ENCODE measurements around the gene MACROD2.
A peak's percentile ranks its signal among the peaks of the same experiment; 100 is the strongest.

MACROD2 gene

GRCh38 chr20:15302075-15302474 lies 1306.8 kb downstream of the MACROD2 start:
- Mint-ChIP-seq H3K27ac (no peak overlapping the region), H3K27me3 (no peaks in the 10 kb centered on the region), H3K4me3 (no peak overlapping the region), H3K36me3 (no peaks in the 10 kb centered on the region), H3K4me1 (peaks cover 3% of the 10 kb centered on the region), H3K9me3 (peaks cover 1% of the 10 kb centered on the region)
- DNase-seq (ENCODE audit: low spot score in 2 of 2) (no peak), ATAC-seq (ENCODE audit: low read depth) (no peak)

GRCh38 chr20:15310361-15310760 lies 1315.0 kb downstream of the MACROD2 start:
- H3K27ac Mint-ChIP-seq = peak overlapping the region; percentile 26
- H3K4me1 Mint-ChIP-seq = peaks cover 10% of the 10 kb centered on the region
- DNase-seq (ENCODE audit: low spot score in 2 of 2) (no peak), ATAC-seq (ENCODE audit: low read depth) (no peak)
- H3K27me3 Mint-ChIP-seq = no peaks in the 10 kb centered on the region
- no peaks in the 10 kb centered on the region for H3K36me3 Mint-ChIP-seq
- H3K9me3 Mint-ChIP-seq = peaks cover 4% of the 10 kb centered on the region
- H3K4me3 Mint-ChIP-seq = peak overlapping the region; percentile 12

GRCh38 chr20:15316556-15316955 lies 1321.2 kb downstream of the MACROD2 start:
- ATAC-seq (ENCODE audit: low read depth) (no peak), DNase-seq (ENCODE audit: low spot score in 2 of 2) (no peak)
- H3K4me3 Mint-ChIP-seq = no peak overlapping the region
- H3K27me3 Mint-ChIP-seq = no peaks in the 10 kb centered on the region
- H3K4me1 Mint-ChIP-seq = peaks cover 26% of the 10 kb centered on the region
- peaks cover 2% of the 10 kb centered on the region for H3K9me3 Mint-ChIP-seq
- H3K36me3 Mint-ChIP-seq = peaks cover 2% of the 10 kb centered on the region
- H3K27ac Mint-ChIP-seq = peak overlapping the region; percentile 87

- H3K4me1 Mint-ChIP-seq = peaks cover 26% of the 10 kb centered on the region
- H3K27me3 Mint-ChIP-seq = no peaks in the 10 kb centered on the region
- peaks cover 2% of the 10 kb centered on the region for H3K36me3 Mint-ChIP-seq
- DNase-seq (ENCODE audit: low spot score in 2 of 2) (no peak), ATAC-seq (ENCODE audit: low read depth) (peak; percentile 75)
- peaks cover 2% of the 10 kb centered on the region for H3K9me3 Mint-ChIP-seq
- H3K4me3 Mint-ChIP-seq = peak overlapping the region; percentile 75
- H3K27ac Mint-ChIP-seq = peak overlapping the region; percentile 87
Observed at GRCh38 chr20:15317546-15318232, 1322.4 kb downstream of the MACROD2 start.

GRCh38 chr20:15318682-15319081 lies 1323.4 kb downstream of the MACROD2 start:
- Mint-ChIP-seq H3K27me3 (no peaks in the 10 kb centered on the region), H3K4me1 (peaks cover 26% of the 10 kb centered on the region), H3K27ac (no peak overlapping the region), H3K9me3 (peaks cover 2% of the 10 kb centered on the region), H3K4me3 (no peak overlapping the region), H3K36me3 (peaks cover 2% of the 10 kb centered on the region)
- no peak for DNase-seq (ENCODE audit: low spot score in 2 of 2)
- no peak for ATAC-seq (ENCODE audit: low read depth)

- peaks cover 2% of the 10 kb centered on the region for H3K9me3 Mint-ChIP-seq
- H3K27me3 Mint-ChIP-seq = no peaks in the 10 kb centered on the region
- H3K4me1 Mint-ChIP-seq = peaks cover 26% of the 10 kb centered on the region
- ATAC-seq (ENCODE audit: low read depth) = peak; percentile 51
- DNase-seq (ENCODE audit: low spot score in 2 of 2) = no peak
- no peak overlapping the region for H3K27ac Mint-ChIP-seq
- H3K4me3 Mint-ChIP-seq = no peak overlapping the region
- H3K36me3 Mint-ChIP-seq = peaks cover 4% of the 10 kb centered on the region
Observed at GRCh38 chr20:15319439-15319838, 1324.1 kb downstream of the MACROD2 start.

- Mint-ChIP-seq H3K27ac (peak overlapping the region; percentile 60), H3K4me3 (no peak overlapping the region), H3K9me3 (no peaks in the 10 kb centered on the region), H3K4me1 (peaks cover 22% of the 10 kb centered on the region), H3K27me3 (no peaks in the 10 kb centered on the region), H3K36me3 (peaks cover 4% of the 10 kb centered on the region)
- DNase-seq (ENCODE audit: low spot score in 2 of 2) (no peak), ATAC-seq (ENCODE audit: low read depth) (no peak)
Observed at GRCh38 chr20:15320941-15321340, 1325.6 kb downstream of the MACROD2 start.

GRCh38 chr20:15327123-15327522 lies 1331.8 kb downstream of the MACROD2 start:
- Mint-ChIP-seq H3K4me1 (no peaks in the 10 kb centered on the region), H3K27me3 (no peaks in the 10 kb centered on the region), H3K9me3 (no peaks in the 10 kb centered on the region), H3K27ac (no peak overlapping the region), H3K4me3 (no peak overlapping the region), H3K36me3 (peaks cover 1% of the 10 kb centered on the region)
- ATAC-seq (ENCODE audit: low read depth) = no peak
- no peak for DNase-seq (ENCODE audit: low spot score in 2 of 2)

- Mint-ChIP-seq H3K9me3 (no peaks in the 10 kb centered on the region), H3K27me3 (no peaks in the 10 kb centered on the region), H3K4me1 (peaks cover 4% of the 10 kb centered on the region), H3K36me3 (peaks cover 1% of the 10 kb centered on the region), H3K27ac (no peak overlapping the region), H3K4me3 (no peak overlapping the region)
- DNase-seq (ENCODE audit: low spot score in 2 of 2) (no peak), ATAC-seq (ENCODE audit: low read depth) (no peak)
Observed at GRCh38 chr20:15328084-15328483, 1332.8 kb downstream of the MACROD2 start.

- Mint-ChIP-seq H3K27me3 (no peaks in the 10 kb centered on the region), H3K27ac (peak overlapping the region; percentile 22), H3K4me1 (peaks cover 14% of the 10 kb centered on the region), H3K4me3 (peak overlapping the region; percentile 80), H3K9me3 (no peaks in the 10 kb centered on the region), H3K36me3 (no peaks in the 10 kb centered on the region)
- peak; percentile 64 for ATAC-seq (ENCODE audit: low read depth)
- no peak for DNase-seq (ENCODE audit: low spot score in 2 of 2)
Observed at GRCh38 chr20:15332711-15333160, 1337.4 kb downstream of the MACROD2 start.

- H3K9me3 Mint-ChIP-seq = no peaks in the 10 kb centered on the region
- H3K4me1 Mint-ChIP-seq = peaks cover 14% of the 10 kb centered on the region
- H3K4me3 Mint-ChIP-seq = peak overlapping the region; percentile 80
- peak overlapping the region; percentile 22 for H3K27ac Mint-ChIP-seq
- ATAC-seq (ENCODE audit: low read depth) (peak; percentile 67), DNase-seq (ENCODE audit: low spot score in 2 of 2) (no peak)
- H3K36me3 Mint-ChIP-seq = no peaks in the 10 kb centered on the region
- no peaks in the 10 kb centered on the region for H3K27me3 Mint-ChIP-seq
Observed at GRCh38 chr20:15333170-15333569, 1337.9 kb downstream of the MACROD2 start.

- DNase-seq (ENCODE audit: low spot score in 2 of 2) (no peak), ATAC-seq (ENCODE audit: low read depth) (no peak)
- no peaks in the 10 kb centered on the region for H3K9me3 Mint-ChIP-seq
- peaks cover 14% of the 10 kb centered on the region for H3K4me1 Mint-ChIP-seq
- no peaks in the 10 kb centered on the region for H3K36me3 Mint-ChIP-seq
- no peak overlapping the region for H3K4me3 Mint-ChIP-seq
- H3K27me3 Mint-ChIP-seq = no peaks in the 10 kb centered on the region
- no peak overlapping the region for H3K27ac Mint-ChIP-seq
Observed at GRCh38 chr20:15336011-15336410, 1340.7 kb downstream of the MACROD2 start.

GRCh38 chr20:15336536-15336935 lies 1341.2 kb downstream of the MACROD2 start:
- no peak overlapping the region for H3K27ac Mint-ChIP-seq
- peaks cover 14% of the 10 kb centered on the region for H3K4me1 Mint-ChIP-seq
- H3K9me3 Mint-ChIP-seq = no peaks in the 10 kb centered on the region
- H3K36me3 Mint-ChIP-seq = no peaks in the 10 kb centered on the region
- H3K27me3 Mint-ChIP-seq = no peaks in the 10 kb centered on the region
- DNase-seq (ENCODE audit: low spot score in 2 of 2) (no peak), ATAC-seq (ENCODE audit: low read depth) (no peak)
- no peak overlapping the region for H3K4me3 Mint-ChIP-seq

GRCh38 chr20:15339264-15339663 lies 1343.9 kb downstream of the MACROD2 start:
- H3K27me3 Mint-ChIP-seq = no peaks in the 10 kb centered on the region
- no peak overlapping the region for H3K4me3 Mint-ChIP-seq
- H3K27ac Mint-ChIP-seq = no peak overlapping the region
- peaks cover 3% of the 10 kb centered on the region for H3K4me1 Mint-ChIP-seq
- ATAC-seq (ENCODE audit: low read depth) = no peak
- DNase-seq (ENCODE audit: low spot score in 2 of 2) = no peak
- no peaks in the 10 kb centered on the region for H3K36me3 Mint-ChIP-seq
- H3K9me3 Mint-ChIP-seq = no peaks in the 10 kb centered on the region

- no peak for ATAC-seq (ENCODE audit: low read depth)
- Mint-ChIP-seq H3K27ac (no peak overlapping the region), H3K27me3 (no peaks in the 10 kb centered on the region), H3K4me1 (no peaks in the 10 kb centered on the region), H3K4me3 (no peak overlapping the region), H3K36me3 (no peaks in the 10 kb centered on the region), H3K9me3 (no peaks in the 10 kb centered on the region)
- DNase-seq (ENCODE audit: low spot score in 2 of 2) = no peak
Observed at GRCh38 chr20:15342991-15343523, 1347.7 kb downstream of the MACROD2 start.
